A549 (cell line): ENCODE results near the gene BCAS1. TPM values are rescaled to one million over a fixed set of nuclear protein-coding genes. Genes with fewer than 3 reads are reported as not detected.

Experiments used
- ATAC-seq, 2 experiments: fragments of 200-7000 bp in 1 of 2; fragments of >200 bp in 1 of 2; cut with Nextera tagmentation in 1 of 2; cut with Tn5 transposase in 1 of 2; 3 replicates each; pipeline versions ENCODE4 v1.8.0 to v1.9.1; 2018 to 2020; ENCODE audit warnings: mild to moderate bottlenecking in 1 of 2, moderate library complexity in 1 of 2
- CTCF ChIA-PET: fragments of 300-600 bp; sonication (Branson Sonifier 250); formaldehyde crosslinking; extraction: SDS; loops from one replicate; lab custom pipeline; 2021; ENCODE audit warnings: antibody characterized with exemption, inconsistent platforms; lab: Yijun Ruan, JAX
- POLR2A ChIA-PET: fragments of 350-600 bp; formaldehyde crosslinking; extraction: SDS; loops from one replicate; lab custom pipeline; 2021; ENCODE audit warnings: antibody characterized with exemption, inconsistent platforms; lab: Yijun Ruan, JAX
- DNase-seq, 2 experiments: peaks; one replicate each; pipeline versions ENCODE4 v3.0.0 to v3.0.0-alpha.2; 2011 to 2016; ENCODE audit warnings: low read depth in 1 of 2, low spot score in 1 of 2
- FAIRE-seq: peaks from 2 replicates; lab custom pipeline; 2011; peaks lifted over from hg19 to GRCh38; lab: Jason Lieb, UNC
- H3K27ac ChIP-seq, 2 experiments: fragments of >200 bp; sonication (Bioruptor Twin); formaldehyde crosslinking; 3 replicates each; pipeline ENCODE4 v1.5.1; 2016 to 2017
- H3K4me1 ChIP-seq: fragments of >200 bp; sonication (Bioruptor Twin); formaldehyde crosslinking; 3 replicates; pipeline ENCODE4 v1.6.1; 2016
- H3K4me2 ChIP-seq: fragments of >200 bp; sonication (Bioruptor Twin); formaldehyde crosslinking; 3 replicates; pipeline ENCODE4 v1.6.1; 2016
- H3K4me3 ChIP-seq: fragments of >200 bp; sonication (Bioruptor Twin); formaldehyde crosslinking; 3 replicates; pipeline ENCODE4 v1.5.1; 2016
- H3K9me3 ChIP-seq: fragments of >200 bp; sonication (Bioruptor Twin); formaldehyde crosslinking; 3 replicates; pipeline ENCODE4 v1.6.1; 2016
- CBX2 ChIP-seq: fragments of 200-600 bp; sonication (generic); IDR thresholded peaks from 2 replicates; pipeline ENCODE4 v1.6.1; 2016; ENCODE audit warnings: low read depth, mild to moderate bottlenecking, borderline replicate concordance
- CBX8 ChIP-seq: fragments of 200-600 bp; sonication (generic); IDR thresholded peaks from 2 replicates; pipeline ENCODE4 v1.6.1; 2016
- EHF ChIP-seq: fragments of 250-450 bp; sonication (Bioruptor Pico); IDR thresholded peaks from 2 replicates; pipeline ENCODE4 v1.5.0; 2020; ENCODE audit warnings: mild to moderate bottlenecking
- EP300 ChIP-seq, 2 experiments: fragments of >200 bp; sonication (Bioruptor Twin); formaldehyde crosslinking; IDR thresholded peaks; 2 replicates in 1 of 2; 3 replicates in 1 of 2; pipeline ENCODE4 v1.6.1; 2016 to 2017
- GATA3 ChIP-seq: IDR thresholded peaks from 2 replicates; pipeline ENCODE4 v1.6.1; 2012; ENCODE audit warnings: borderline replicate concordance
- HDAC2 ChIP-seq: fragments of 200-600 bp; sonication (generic); IDR thresholded peaks from 2 replicates; pipeline ENCODE4 v1.6.1; 2016
- HEYL ChIP-seq: fragments of 250-450 bp; sonication (Bioruptor Pico); IDR thresholded peaks from 2 replicates; pipeline ENCODE4 v1.8.0; 2021; ENCODE audit warnings: mild to moderate bottlenecking, moderate library complexity
- HOXB5 ChIP-seq: fragments of 250-450 bp; sonication (Bioruptor Pico); IDR thresholded peaks from 2 replicates; pipeline ENCODE4 v1.5.0; 2020; ENCODE audit warnings: mild to moderate bottlenecking, moderate library complexity
- KDM1A ChIP-seq: fragments of 200-600 bp; sonication (generic); IDR thresholded peaks from 2 replicates; pipeline ENCODE4 v1.6.1; 2016; ENCODE audit warnings: low read depth, mild to moderate bottlenecking
- MAFK ChIP-seq: fragments of 450-650 bp; IDR thresholded peaks from 2 replicates; pipeline ENCODE4 v1.6.1; 2014; ENCODE audit not compliant: partially characterized antibody
- NFE2L2 ChIP-seq: fragments of 150-350 bp; conservative IDR thresholded peaks from 2 replicates; pipeline ENCODE4 v1.6.1; 2014; ENCODE audit warnings: low read length
- RCOR1 ChIP-seq: fragments of 150-350 bp; IDR thresholded peaks from 2 replicates; pipeline ENCODE4 v1.6.1; 2014; ENCODE audit warnings: antibody characterized with exemption, low read length, low read depth
- RNF2 ChIP-seq: fragments of 200-600 bp; sonication (generic); IDR thresholded peaks from 2 replicates; pipeline ENCODE4 v1.6.1; 2016; ENCODE audit warnings: low read depth, mild to moderate bottlenecking, antibody characterized with exemption, moderate library complexity, borderline replicate concordance
- ZC3H11A ChIP-seq: fragments of 450-650 bp; IDR thresholded peaks from 2 replicates; pipeline ENCODE4 v1.6.1; 2014; ENCODE audit warnings: antibody characterized with exemption, mild to moderate bottlenecking
- ZSCAN20 ChIP-seq: fragments of 250-450 bp; sonication (Bioruptor Pico); IDR thresholded peaks from 2 replicates; pipeline ENCODE4 v1.8.0; 2022; ENCODE audit warnings: mild to moderate bottlenecking, moderate library complexity
- WGBS: methylation state at CpG from one replicate; pipeline ENCODE4 v1.1.6; 2017; ENCODE audit errors: missing lambda C conversion rate; 5-methylcytosine and 5-hydroxymethylcytosine counted together
- polyA plus RNA-seq, 4 experiments: library from polyadenylated mRNA; depleted of rRNA in 3 of 4; stranded (reverse); fragments of >200 nt; fragmentation: RNase III in 1 of 4; extraction: RNeasy Plus Mini Kit Qiagen cat#74134 plus additional on column Dnase treatment in 1 of 4; gene quantifications; 2 replicates in 3 of 4; 3 replicates in 1 of 4; pipeline ENCODE4 v1.2.3, GENCODE V29; 2011 to 2017
- TF ChIP-seq, protein P1 (sequence below): fragments of 200-600 bp; sonication (generic); IDR thresholded peaks from 2 replicates; pipeline ENCODE4 v1.6.1; 2016; ENCODE audit warnings: antibody characterized with exemption, mild to moderate bottlenecking, moderate library complexity
- TF ChIP-seq, protein P2 (sequence below): IDR thresholded peaks from 2 replicates; pipeline ENCODE4 v1.6.1; 2012; ENCODE audit warnings: low read depth, borderline replicate concordance
- TF ChIP-seq, protein P3 (sequence below): IDR thresholded peaks from 2 replicates; pipeline ENCODE4 v1.6.1; 2012
- TF ChIP-seq, protein P4 (sequence below): IDR thresholded peaks from 2 replicates; pipeline ENCODE4 v1.6.1; 2012

The BCAS1 gene
- polyA plus RNA-seq, 2 of the 4 experiments (the other 2 are of a cell fraction): 1.4 to 3.9 TPM

DNA sequence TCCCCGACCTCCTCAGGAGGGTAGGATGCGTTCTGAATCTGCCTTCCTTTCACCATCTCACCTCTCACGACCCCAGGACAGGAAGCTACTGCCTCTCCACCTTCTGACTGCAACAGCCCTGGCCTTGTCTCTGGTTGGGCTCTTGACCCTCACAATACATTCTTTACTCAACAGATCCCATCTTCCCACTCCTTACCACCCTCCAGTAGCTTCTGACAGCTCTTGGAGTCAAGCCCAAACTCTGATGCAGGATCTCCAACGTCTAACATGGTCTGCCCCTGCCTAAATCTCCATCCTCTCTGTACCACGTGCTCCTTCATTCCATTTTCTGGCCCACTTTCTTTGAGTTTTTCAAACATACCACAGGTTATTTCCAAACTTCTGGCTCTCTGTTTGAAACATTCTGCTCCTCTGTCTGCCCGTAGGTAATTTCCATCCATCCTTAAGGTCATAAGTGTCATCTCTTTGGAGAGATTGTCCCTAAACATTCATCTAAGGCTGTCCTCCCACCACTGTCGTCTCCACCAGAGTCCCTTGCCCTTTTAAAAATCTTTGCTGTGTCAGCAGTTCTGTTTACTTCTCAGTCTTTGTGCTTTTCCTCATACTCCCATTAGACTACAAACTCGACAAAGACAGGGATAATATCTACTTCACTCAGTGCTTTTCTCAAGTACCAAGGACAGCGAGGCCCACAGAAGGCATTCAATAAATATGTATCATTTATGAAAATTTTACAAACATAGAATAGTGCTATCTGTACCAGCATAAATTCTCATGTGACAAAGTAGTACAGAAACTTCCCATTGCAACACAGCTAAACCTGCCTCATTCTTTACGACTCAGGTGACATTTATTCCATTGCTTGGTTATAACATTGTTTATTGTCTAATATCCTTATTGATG, 73.6 kb downstream of the BCAS1 start:
- no peaks in the 10 kb centered on the region for H3K4me1 ChIP-seq
- TF ChIP-seq, protein P1, sequence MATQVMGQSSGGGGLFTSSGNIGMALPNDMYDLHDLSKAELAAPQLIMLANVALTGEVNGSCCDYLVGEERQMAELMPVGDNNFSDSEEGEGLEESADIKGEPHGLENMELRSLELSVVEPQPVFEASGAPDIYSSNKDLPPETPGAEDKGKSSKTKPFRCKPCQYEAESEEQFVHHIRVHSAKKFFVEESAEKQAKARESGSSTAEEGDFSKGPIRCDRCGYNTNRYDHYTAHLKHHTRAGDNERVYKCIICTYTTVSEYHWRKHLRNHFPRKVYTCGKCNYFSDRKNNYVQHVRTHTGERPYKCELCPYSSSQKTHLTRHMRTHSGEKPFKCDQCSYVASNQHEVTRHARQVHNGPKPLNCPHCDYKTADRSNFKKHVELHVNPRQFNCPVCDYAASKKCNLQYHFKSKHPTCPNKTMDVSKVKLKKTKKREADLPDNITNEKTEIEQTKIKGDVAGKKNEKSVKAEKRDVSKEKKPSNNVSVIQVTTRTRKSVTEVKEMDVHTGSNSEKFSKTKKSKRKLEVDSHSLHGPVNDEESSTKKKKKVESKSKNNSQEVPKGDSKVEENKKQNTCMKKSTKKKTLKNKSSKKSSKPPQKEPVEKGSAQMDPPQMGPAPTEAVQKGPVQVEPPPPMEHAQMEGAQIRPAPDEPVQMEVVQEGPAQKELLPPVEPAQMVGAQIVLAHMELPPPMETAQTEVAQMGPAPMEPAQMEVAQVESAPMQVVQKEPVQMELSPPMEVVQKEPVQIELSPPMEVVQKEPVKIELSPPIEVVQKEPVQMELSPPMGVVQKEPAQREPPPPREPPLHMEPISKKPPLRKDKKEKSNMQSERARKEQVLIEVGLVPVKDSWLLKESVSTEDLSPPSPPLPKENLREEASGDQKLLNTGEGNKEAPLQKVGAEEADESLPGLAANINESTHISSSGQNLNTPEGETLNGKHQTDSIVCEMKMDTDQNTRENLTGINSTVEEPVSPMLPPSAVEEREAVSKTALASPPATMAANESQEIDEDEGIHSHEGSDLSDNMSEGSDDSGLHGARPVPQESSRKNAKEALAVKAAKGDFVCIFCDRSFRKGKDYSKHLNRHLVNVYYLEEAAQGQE: peak; percentile 55
- TF ChIP-seq RCOR1 (no peak), MAFK (peak; percentile 98), CBX2 (no peak)
- H3K4me3 ChIP-seq: no peak overlapping the region
- WGBS: 31% methylated on average over 10 of the region's 10 CpGs
- FAIRE-seq (peak; percentile 23), DNase-seq (no peak), ATAC-seq (no peak)
- ChIA-PET POLR2A (no interaction called here), CTCF (no interaction called here)
- peaks cover under 1% of the 10 kb centered on the region; the same call in 1 of the 3 replicates for H3K9me3 ChIP-seq
- no peak overlapping the region for H3K4me2 ChIP-seq
- H3K27ac ChIP-seq: no peak overlapping the region

DNA sequence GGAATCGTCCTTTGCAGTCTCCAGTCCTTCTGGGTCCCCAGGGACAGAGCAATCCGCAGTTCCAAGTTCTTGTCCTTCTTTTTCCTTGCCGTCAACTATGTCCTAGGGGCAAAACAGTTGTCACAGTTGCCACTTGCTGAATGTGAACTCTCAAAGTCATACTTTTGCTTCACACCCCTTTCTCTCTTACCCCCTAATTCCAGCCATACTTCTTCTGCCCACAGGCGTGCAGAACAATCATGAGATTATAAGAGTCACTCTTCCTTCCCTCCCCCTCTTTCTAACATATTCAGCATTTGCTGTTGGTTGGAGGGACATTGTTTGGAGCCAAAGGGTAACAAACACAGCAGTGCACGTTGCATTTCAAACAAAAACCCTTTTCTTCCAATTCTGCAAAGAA, 74.4 kb downstream of the BCAS1 start:
- no peak for ATAC-seq
- 49% methylated on average over 5 of the region's 5 CpGs for WGBS
- TF ChIP-seq CBX8 (no peak), KDM1A (no peak), HEYL (no peak), HOXB5 (CRISPR knock-in tag) (no peak), RNF2 (no peak)
- TF ChIP-seq, protein P1: no peak
- CTCF ChIA-PET: no interaction called here
- FAIRE-seq: no peak
- no peak overlapping the region for H3K4me2 ChIP-seq
- H3K9me3 ChIP-seq: no peaks in the 10 kb centered on the region
- H3K4me3 ChIP-seq: no peak overlapping the region
- no peak overlapping the region for H3K27ac ChIP-seq
- H3K4me1 ChIP-seq: no peaks in the 10 kb centered on the region
- DNase-seq: no peak
- POLR2A ChIA-PET: no interaction called here

DNA sequence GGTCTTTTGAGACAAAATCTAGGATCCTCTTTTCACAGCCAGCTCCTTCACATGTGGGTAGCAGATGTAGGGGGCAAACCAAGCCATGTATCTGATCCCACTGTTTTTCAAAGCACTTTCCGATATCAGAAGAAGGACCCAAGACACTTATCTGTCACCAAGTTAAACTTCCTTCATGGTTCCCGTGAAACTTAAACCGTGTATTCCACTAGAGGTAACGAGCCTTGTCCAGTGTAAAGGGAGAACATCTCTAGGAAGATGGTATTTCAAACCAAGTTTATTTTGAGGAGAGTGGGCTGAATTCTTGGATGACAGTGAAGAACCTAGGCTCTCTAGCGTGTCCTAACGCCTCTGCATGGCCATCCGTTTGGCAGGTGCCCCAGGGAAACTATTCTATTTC, 76.3 kb downstream of the BCAS1 start:
- no peaks in the 10 kb centered on the region for H3K4me1 ChIP-seq
- ATAC-seq (no peak), FAIRE-seq (no peak), DNase-seq (no peak)
- ChIA-PET CTCF (no interaction called here), POLR2A (no interaction called here)
- H3K4me3 ChIP-seq: no peak overlapping the region
- H3K4me2 ChIP-seq: no peak overlapping the region
- no peak overlapping the region for H3K27ac ChIP-seq
- no peaks in the 10 kb centered on the region for H3K9me3 ChIP-seq
- TF ChIP-seq GATA3 (no peak), MAFK (no peak), ZSCAN20 (no peak), HDAC2 (no peak), ZC3H11A (no peak), EHF (CRISPR knock-in tag) (no peak), NFE2L2 (no peak), EP300 (IDR thresholded peaks at IDR 0.05) (no peak), RCOR1 (no peak)
- TF ChIP-seq, protein P2, sequence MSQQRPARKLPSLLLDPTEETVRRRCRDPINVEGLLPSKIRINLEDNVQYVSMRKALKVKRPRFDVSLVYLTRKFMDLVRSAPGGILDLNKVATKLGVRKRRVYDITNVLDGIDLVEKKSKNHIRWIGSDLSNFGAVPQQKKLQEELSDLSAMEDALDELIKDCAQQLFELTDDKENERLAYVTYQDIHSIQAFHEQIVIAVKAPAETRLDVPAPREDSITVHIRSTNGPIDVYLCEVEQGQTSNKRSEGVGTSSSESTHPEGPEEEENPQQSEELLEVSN: no peak
- TF ChIP-seq, protein P3, sequence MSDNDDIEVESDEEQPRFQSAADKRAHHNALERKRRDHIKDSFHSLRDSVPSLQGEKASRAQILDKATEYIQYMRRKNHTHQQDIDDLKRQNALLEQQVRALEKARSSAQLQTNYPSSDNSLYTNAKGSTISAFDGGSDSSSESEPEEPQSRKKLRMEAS: no peak
- TF ChIP-seq, protein P4, sequence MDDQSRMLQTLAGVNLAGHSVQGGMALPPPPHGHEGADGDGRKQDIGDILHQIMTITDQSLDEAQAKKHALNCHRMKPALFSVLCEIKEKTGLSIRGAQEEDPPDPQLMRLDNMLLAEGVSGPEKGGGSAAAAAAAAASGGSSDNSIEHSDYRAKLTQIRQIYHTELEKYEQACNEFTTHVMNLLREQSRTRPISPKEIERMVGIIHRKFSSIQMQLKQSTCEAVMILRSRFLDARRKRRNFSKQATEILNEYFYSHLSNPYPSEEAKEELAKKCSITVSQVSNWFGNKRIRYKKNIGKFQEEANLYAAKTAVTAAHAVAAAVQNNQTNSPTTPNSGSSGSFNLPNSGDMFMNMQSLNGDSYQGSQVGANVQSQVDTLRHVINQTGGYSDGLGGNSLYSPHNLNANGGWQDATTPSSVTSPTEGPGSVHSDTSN: no peak
- WGBS: 81% methylated on average over 7 of the region's 7 CpGs
